Measurements from ENCODE around the gene BOLA1. TPM values are rescaled to one million over a fixed set of nuclear protein-coding genes. Genes with fewer than 3 reads are reported as not detected.
A peak's percentile ranks its signal among the peaks of the same experiment; 100 is the strongest.

Gene BOLA1
- total and polyA plus RNA-seq, 2 donors (not counting 1 experiment from before 2014, with no cell fraction given), result 15.0 to 16.7 TPM

- peaks cover 0 to 5% (median 0%) of the 10 kb centered on the region in 3 donors for H3K9me3 ChIP-seq (ENCODE audit: control extremely low read depth in 1 of 3, control insufficient read depth in 2 of 3, insufficient read depth in 1 of 3, low read length in 2 of 3)
- no peaks in the 10 kb centered on the region for H3K27me3 ChIP-seq (replicated peaks in 1 of 4; ENCODE audit: control extremely low read depth in 1 of 4, control insufficient read depth in 3 of 4, insufficient read depth in 4 of 4, low read length in 3 of 4)
- WGBS (ENCODE audit: insufficient coverage), result 6% methylated on average over 28 of the region's 28 CpGs
- H3K9me3 Mint-ChIP-seq (ENCODE audit: insufficient read depth), result no peaks in the 10 kb centered on the region
- H3K4me2 ChIP-seq (replicated peaks; ENCODE audit: low read depth, low read length, poor library complexity, severe bottlenecking), result peak overlapping the region; percentile 78
- peaks cover 23 to 33% of the 10 kb centered on the region in 2 donors for H3K4me1 ChIP-seq (ENCODE audit: control insufficient read depth in 2 of 2, insufficient read depth in 2 of 2, low read length in 2 of 2)
- H3K4me1 Mint-ChIP-seq, result peaks cover 7% of the 10 kb centered on the region
- DNase-seq (no peak), ATAC-seq (ENCODE audit: low read depth) (peak; percentile 7)
- intact Hi-C loops (cut with micrococcal nuclease), result loop anchor here (1.0 kb wide), 3 partner anchors 11 to 346 kb away; partner anchors contain the start of genes BOLA1 and SF3B4
- H3K79me2 ChIP-seq (ENCODE audit: control insufficient read depth, insufficient read depth, low read length), result peaks cover 30% of the 10 kb centered on the region
- ChIA-PET CTCF (interaction anchor here (0.7 to 2.6 kb wide), 9 partner anchors 10 to 1000 kb away, joined by 3 to 14 read pairs (median 7); partner anchors contain the start of gene SF3B4), POLR2A (interaction anchor here (0.5 to 4.9 kb wide), 18 partner anchors 11 to 659 kb away, joined by 3 to 51 read pairs (median 6); partner anchors contain the start of genes BOLA1, RPRD2 and SF3B4)
- H2AFZ ChIP-seq (ENCODE audit: insufficient read depth, low read depth, low read length, poor library complexity, severe bottlenecking), result peak overlapping the region; percentile 86
- peak overlapping the region; percentile 81 for H3K9ac ChIP-seq (ENCODE audit: low read length)
- peaks cover 26% of the 10 kb centered on the region for H4K20me1 ChIP-seq (ENCODE audit: control insufficient read depth, insufficient read depth, low read length, poor library complexity, severe bottlenecking)
- H3K27ac Mint-ChIP-seq, result no peak overlapping the region
- H3K27me3 Mint-ChIP-seq, result no peaks in the 10 kb centered on the region
- H3K4me3 Mint-ChIP-seq, result no peak overlapping the region
- TF ChIP-seq EZH2 (IDR thresholded peaks at IDR 0.05; ENCODE audit: borderline replicate concordance, insufficient read depth, low read depth, low read length, poor library complexity, severe bottlenecking), result no peak
- TF ChIP-seq CTCF (IDR thresholded peaks at IDR 0.05), result peak; percentile 57
- peak overlapping the region; percentile 89 to 94 for H3K27ac ChIP-seq (ENCODE audit: low read length in 2 of 2)
- peaks cover 0 to 4% of the 10 kb centered on the region in 2 experiments for H3K36me3 ChIP-seq (replicated peaks in 1 of 2; ENCODE audit: control extremely low read depth in 1 of 2, control insufficient read depth in 1 of 2, extremely low read depth in 1 of 2, insufficient read depth in 2 of 2, low read length in 1 of 2)
- H3K4me3 ChIP-seq (ENCODE audit: control extremely low read depth in 1 of 5, extremely low read depth in 1 of 5, insufficient read depth in 1 of 5, low read depth in 2 of 5, low read length in 4 of 5), result peak overlapping the region; percentile 84 to 98 (median 92)
Measured at GRCh38 chr1:149888247-149888998, 10.9 kb upstream of the BOLA1 start.

GRCh38 chr1:149888999-149889289 is 10.4 kb upstream of the BOLA1 start:
- peak overlapping the region; percentile 78 for H3K4me2 ChIP-seq (replicated peaks; ENCODE audit: low read depth, low read length, poor library complexity, severe bottlenecking)
- Mint-ChIP-seq H3K27ac (no peak overlapping the region), H3K4me3 (no peak overlapping the region), H3K27me3 (no peaks in the 10 kb centered on the region), H3K4me1 (peaks cover 2% of the 10 kb centered on the region), H3K9me3 (ENCODE audit: insufficient read depth) (no peaks in the 10 kb centered on the region)
- peaks cover 24% of the 10 kb centered on the region for H3K79me2 ChIP-seq (ENCODE audit: control insufficient read depth, insufficient read depth, low read length)
- DNase-seq (no peak), ATAC-seq (ENCODE audit: low read depth) (no peak)
- ChIA-PET POLR2A (interaction anchor here (0.5 to 3.3 kb wide), 6 partner anchors 10 to 658 kb away, joined by 4 to 37 read pairs (median 10); partner anchors contain the start of genes BOLA1 and SF3B4), CTCF (interaction anchor here (0.7 to 2.6 kb wide), 7 partner anchors 10 to 999 kb away, joined by 3 to 8 read pairs (median 4); partner anchors contain the start of gene SF3B4)
- peaks cover 24% of the 10 kb centered on the region for H4K20me1 ChIP-seq (ENCODE audit: control insufficient read depth, insufficient read depth, low read length, poor library complexity, severe bottlenecking)
- TF ChIP-seq CTCF (IDR thresholded peaks at IDR 0.05), result no peak
- no peak for TF ChIP-seq EZH2 (IDR thresholded peaks at IDR 0.05; ENCODE audit: borderline replicate concordance, insufficient read depth, low read depth, low read length, poor library complexity, severe bottlenecking)
- H3K9me3 ChIP-seq (ENCODE audit: control extremely low read depth in 1 of 3, control insufficient read depth in 2 of 3, insufficient read depth in 1 of 3, low read length in 2 of 3), result peaks cover 0 to 5% (median 0%) of the 10 kb centered on the region in 3 donors
- H3K4me1 ChIP-seq (ENCODE audit: control insufficient read depth in 2 of 2, insufficient read depth in 2 of 2, low read length in 2 of 2), result peaks cover 21 to 29% of the 10 kb centered on the region in 2 donors
- intact Hi-C loops (cut with micrococcal nuclease), result loop anchor here (1.0 kb wide), 3 partner anchors 10 to 345 kb away; partner anchors contain the start of genes BOLA1 and SF3B4
- peak overlapping the region; percentile 86 for H2AFZ ChIP-seq (ENCODE audit: insufficient read depth, low read depth, low read length, poor library complexity, severe bottlenecking)
- H3K27me3 ChIP-seq (replicated peaks in 1 of 4; ENCODE audit: control extremely low read depth in 1 of 4, control insufficient read depth in 3 of 4, insufficient read depth in 4 of 4, low read length in 3 of 4), result no peaks in the 10 kb centered on the region
- H3K27ac ChIP-seq (ENCODE audit: low read length in 2 of 2), result peak overlapping the region; percentile 89 to 94
- peak overlapping the region; percentile 84 to 98 (median 92) for H3K4me3 ChIP-seq (ENCODE audit: control extremely low read depth in 1 of 5, extremely low read depth in 1 of 5, insufficient read depth in 1 of 5, low read depth in 2 of 5, low read length in 4 of 5)
- H3K36me3 ChIP-seq (replicated peaks in 1 of 2; ENCODE audit: control extremely low read depth in 1 of 2, control insufficient read depth in 1 of 2, extremely low read depth in 1 of 2, insufficient read depth in 2 of 2, low read length in 1 of 2), result peaks cover 0 to under 1% of the 10 kb centered on the region in 2 experiments
- 59% methylated on average over 5 of the region's 6 CpGs for WGBS (ENCODE audit: insufficient coverage)
- H3K9ac ChIP-seq (ENCODE audit: low read length), result peak overlapping the region; percentile 81

Data from B cell (primary cell).